Measurements from ENCODE around the gene GCK. TPM values are rescaled to one million over a fixed set of nuclear protein-coding genes. Genes with fewer than 3 reads are reported as not detected.

The GCK gene
- total RNA-seq, 1 donor from 2014 or later, result 5.9 TPM

- Mint-ChIP-seq H3K9me3 (ENCODE audit: low read depth) (no peaks in the 10 kb centered on the region), H3K27me3 (peaks cover 41% of the 10 kb centered on the region), H3K4me1 (ENCODE audit: low read depth) (peaks cover 10% of the 10 kb centered on the region), H3K27ac (peak overlapping the region; percentile 31), H3K4me3 (ENCODE audit: low read depth) (no peak overlapping the region), H3K36me3 (ENCODE audit: insufficient read depth) (no peaks in the 10 kb centered on the region)
- DNase-seq (ENCODE audit: low spot score, unreplicated experiment), result no peak
- TF ChIP-seq CTCF (IDR thresholded peaks at IDR 0.05; ENCODE audit: unreplicated experiment), result no peak
These were observed 41.1 kb downstream of the GCK start for GRCh38 chr7:44148166-44148565.

GRCh38 chr7:44147026-44147991, 41.9 kb downstream of the GCK start:
- H3K4me1 Mint-ChIP-seq (ENCODE audit: low read depth), result peaks cover 10% of the 10 kb centered on the region
- TF ChIP-seq CTCF (IDR thresholded peaks at IDR 0.05; ENCODE audit: unreplicated experiment), result peak; percentile 13
- peaks cover 41% of the 10 kb centered on the region for H3K27me3 Mint-ChIP-seq
- no peaks in the 10 kb centered on the region for H3K9me3 Mint-ChIP-seq (ENCODE audit: low read depth)
- peak overlapping the region; percentile 42 for H3K4me3 Mint-ChIP-seq (ENCODE audit: low read depth)
- no peak for DNase-seq (ENCODE audit: low spot score, unreplicated experiment)
- no peaks in the 10 kb centered on the region for H3K36me3 Mint-ChIP-seq (ENCODE audit: insufficient read depth)
- H3K27ac Mint-ChIP-seq, result peak overlapping the region; percentile 92

GRCh38 chr7:44145969-44146911, 43.0 kb downstream of the GCK start:
- DNase-seq (ENCODE audit: low spot score, unreplicated experiment), result peak; percentile 47
- Mint-ChIP-seq H3K4me1 (ENCODE audit: low read depth) (peaks cover 9% of the 10 kb centered on the region), H3K36me3 (ENCODE audit: insufficient read depth) (no peaks in the 10 kb centered on the region), H3K4me3 (ENCODE audit: low read depth) (peak overlapping the region; percentile 31), H3K27me3 (peaks cover 41% of the 10 kb centered on the region), H3K27ac (peak overlapping the region; percentile 59), H3K9me3 (ENCODE audit: low read depth) (no peaks in the 10 kb centered on the region)
- no peak for TF ChIP-seq CTCF (IDR thresholded peaks at IDR 0.05; ENCODE audit: unreplicated experiment)

- H3K27me3 Mint-ChIP-seq, result peaks cover 41% of the 10 kb centered on the region
- no peaks in the 10 kb centered on the region for H3K9me3 Mint-ChIP-seq (ENCODE audit: low read depth)
- peak overlapping the region; percentile 31 for H3K4me3 Mint-ChIP-seq (ENCODE audit: low read depth)
- no peaks in the 10 kb centered on the region for H3K36me3 Mint-ChIP-seq (ENCODE audit: insufficient read depth)
- TF ChIP-seq CTCF (IDR thresholded peaks at IDR 0.05; ENCODE audit: unreplicated experiment), result no peak
- H3K27ac Mint-ChIP-seq, result no peak overlapping the region
- H3K4me1 Mint-ChIP-seq (ENCODE audit: low read depth), result peaks cover 9% of the 10 kb centered on the region
- DNase-seq (ENCODE audit: low spot score, unreplicated experiment), result no peak
These were observed 43.7 kb downstream of the GCK start for GRCh38 chr7:44145479-44145968.

- no peak for TF ChIP-seq CTCF (IDR thresholded peaks at IDR 0.05; ENCODE audit: unreplicated experiment)
- DNase-seq (ENCODE audit: low spot score, unreplicated experiment), result no peak
- peaks cover 9% of the 10 kb centered on the region for H3K4me1 Mint-ChIP-seq (ENCODE audit: low read depth)
- H3K27me3 Mint-ChIP-seq, result peaks cover 41% of the 10 kb centered on the region
- H3K9me3 Mint-ChIP-seq (ENCODE audit: low read depth), result no peaks in the 10 kb centered on the region
- H3K27ac Mint-ChIP-seq, result no peak overlapping the region
- H3K36me3 Mint-ChIP-seq (ENCODE audit: insufficient read depth), result no peaks in the 10 kb centered on the region
- no peak overlapping the region for H3K4me3 Mint-ChIP-seq (ENCODE audit: low read depth)
These were observed 44.2 kb downstream of the GCK start for GRCh38 chr7:44144968-44145478.

Data from progenitor cell of endocrine pancreas (in vitro differentiated cells).